OCI-LY3 (cell line): ENCODE data around the gene CCR9.

Experiments used
- H2AFZ ChIP-seq: fragments of 200-600, 300-600 bp; shearing (Covaris generic); 2 replicates; pipeline ENCODE4 v1.6.0; 2014; ENCODE audit warnings: antibody characterized with exemption, low read depth, low read length
- H3K27ac ChIP-seq: fragments of 200-600, 300-600 bp; sonication (generic); 2 replicates; pipeline ENCODE4 v1.5.1; 2014; ENCODE audit warnings: mild to moderate bottlenecking, low read length, moderate library complexity, mixed read lengths
- H3K27me3 ChIP-seq: fragments of 200-600, 300-600 bp; sonication (generic); 2 replicates; pipeline ENCODE4 v1.6.1; 2014; ENCODE audit warnings: low read depth, low read length, mixed read lengths
- H3K36me3 ChIP-seq: fragments of 200-600, 300-600 bp; sonication (generic); replicated peaks from 2 replicates; pipeline ENCODE3; 2014; ENCODE audit warnings: low read depth, low read length, mixed read lengths
- H3K4me1 ChIP-seq: fragments of 300-600, 200-600 bp; sonication (generic); 2 replicates; pipeline ENCODE4 v1.6.1; 2014; ENCODE audit warnings: low read length, mixed read lengths
- H3K4me2 ChIP-seq: fragments of 200-600, 300-600 bp; sonication (generic); 2 replicates; pipeline ENCODE4 v1.6.1; 2014; ENCODE audit warnings: low read length, mixed read lengths
- H3K4me3 ChIP-seq: fragments of 300-600, 200-600 bp; sonication (generic); 2 replicates; pipeline ENCODE4 v1.5.1; 2014; ENCODE audit warnings: antibody characterized with exemption, mild to moderate bottlenecking, low read length, moderate library complexity
- H3K79me2 ChIP-seq: fragments of 300-600, 200-600 bp; shearing (Covaris generic); 2 replicates; pipeline ENCODE4 v1.6.1; 2014; ENCODE audit warnings: mild to moderate bottlenecking, low read length, mixed read lengths
- H3K9ac ChIP-seq: fragments of 300-600, 200-600 bp; shearing (Covaris generic); 2 replicates; pipeline ENCODE4 v1.6.0; 2014; ENCODE audit warnings: mild to moderate bottlenecking, low read length, moderate library complexity
- H3K9me3 ChIP-seq: fragments of 200-600, 300-600 bp; shearing (Covaris generic); 2 replicates; pipeline ENCODE4 v1.6.1; 2014; ENCODE audit warnings: low read length, mixed read lengths; ENCODE audit not compliant: insufficient read depth
- H4K20me1 ChIP-seq: fragments of 200-600, 300-600 bp; sonication (generic); 2 replicates; pipeline ENCODE4 v1.6.1; 2016; ENCODE audit warnings: low read length, mixed read lengths; ENCODE audit not compliant: insufficient read depth
- EZH2phosphoT487 ChIP-seq: fragments of 200-600 bp; shearing (Covaris generic); IDR thresholded peaks from 2 replicates; pipeline ENCODE4 v1.6.1; 2018; ENCODE audit warnings: antibody characterized with exemption, mixed run types, low read depth
- TF ChIP-seq, protein P1 (sequence below): fragments of 200-600, 300-600 bp; sonication (generic); IDR thresholded peaks from 2 replicates; pipeline ENCODE4 v1.5.1; 2014; ENCODE audit warnings: antibody characterized with exemption, low read length, low read depth

CCR9 gene

DNA sequence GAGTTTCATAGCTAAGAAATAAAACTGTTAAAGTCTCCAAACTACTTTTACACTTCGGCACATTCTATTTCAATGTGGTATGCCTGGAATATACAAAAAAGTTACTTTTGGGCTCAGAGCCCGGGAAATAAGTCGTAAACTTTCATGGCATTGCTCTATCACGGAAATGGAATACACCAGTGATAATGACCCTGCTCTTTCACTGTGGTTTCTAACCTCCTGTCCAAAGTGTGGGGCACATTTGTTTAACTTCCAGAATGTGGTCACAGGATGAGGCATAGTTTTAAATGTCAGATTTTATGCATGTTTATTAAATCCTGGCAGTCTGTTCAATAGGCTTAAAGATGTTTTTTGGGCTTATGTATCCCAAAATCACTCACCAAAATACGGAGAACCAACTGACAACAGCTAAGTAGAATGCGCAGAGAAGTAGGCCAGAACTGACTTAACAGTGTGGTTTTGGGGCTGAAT, 62.0 kb downstream of the CCR9 start:
- H3K4me2 ChIP-seq: no peak overlapping the region
- H3K79me2 ChIP-seq: no peaks in the 10 kb centered on the region
- no peaks in the 10 kb centered on the region for H3K27me3 ChIP-seq
- no peaks in the 10 kb centered on the region for H3K9me3 ChIP-seq
- TF ChIP-seq, protein P1, sequence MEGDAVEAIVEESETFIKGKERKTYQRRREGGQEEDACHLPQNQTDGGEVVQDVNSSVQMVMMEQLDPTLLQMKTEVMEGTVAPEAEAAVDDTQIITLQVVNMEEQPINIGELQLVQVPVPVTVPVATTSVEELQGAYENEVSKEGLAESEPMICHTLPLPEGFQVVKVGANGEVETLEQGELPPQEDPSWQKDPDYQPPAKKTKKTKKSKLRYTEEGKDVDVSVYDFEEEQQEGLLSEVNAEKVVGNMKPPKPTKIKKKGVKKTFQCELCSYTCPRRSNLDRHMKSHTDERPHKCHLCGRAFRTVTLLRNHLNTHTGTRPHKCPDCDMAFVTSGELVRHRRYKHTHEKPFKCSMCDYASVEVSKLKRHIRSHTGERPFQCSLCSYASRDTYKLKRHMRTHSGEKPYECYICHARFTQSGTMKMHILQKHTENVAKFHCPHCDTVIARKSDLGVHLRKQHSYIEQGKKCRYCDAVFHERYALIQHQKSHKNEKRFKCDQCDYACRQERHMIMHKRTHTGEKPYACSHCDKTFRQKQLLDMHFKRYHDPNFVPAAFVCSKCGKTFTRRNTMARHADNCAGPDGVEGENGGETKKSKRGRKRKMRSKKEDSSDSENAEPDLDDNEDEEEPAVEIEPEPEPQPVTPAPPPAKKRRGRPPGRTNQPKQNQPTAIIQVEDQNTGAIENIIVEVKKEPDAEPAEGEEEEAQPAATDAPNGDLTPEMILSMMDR: no peak
- no peak for TF ChIP-seq EZH2phosphoT487
- no peak overlapping the region for H3K4me3 ChIP-seq
- no peak overlapping the region for H3K27ac ChIP-seq
- no peak overlapping the region for H2AFZ ChIP-seq
- H3K9ac ChIP-seq: no peak overlapping the region
- peaks cover 66% of the 10 kb centered on the region for H3K36me3 ChIP-seq
- H3K4me1 ChIP-seq: no peaks in the 10 kb centered on the region
- H4K20me1 ChIP-seq: 0 out of 2 replicates have a peak, but pooled peaks cover 3% of the 10 kb centered on the region

DNA sequence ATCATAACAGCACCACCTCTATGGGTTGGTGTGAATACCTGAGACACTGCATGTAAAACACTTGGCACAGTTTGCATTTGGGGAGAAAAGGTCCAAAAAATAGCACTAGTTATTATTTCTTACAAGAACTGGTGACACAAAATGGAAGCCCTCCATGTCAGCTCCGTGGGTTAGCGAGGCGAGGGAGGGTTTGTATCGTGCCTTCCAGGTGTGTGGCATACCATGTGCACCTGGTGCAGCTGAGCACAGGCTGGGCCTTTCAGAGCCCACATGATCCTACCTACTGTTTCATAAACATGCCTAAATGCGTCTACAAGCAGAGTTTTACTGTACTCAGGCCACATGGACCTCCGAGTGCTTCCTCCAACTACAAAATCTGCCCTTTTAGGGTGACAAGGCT, 62.5 kb downstream of the CCR9 start:
- H3K27ac ChIP-seq: no peak overlapping the region
- H3K79me2 ChIP-seq: no peaks in the 10 kb centered on the region
- H3K9ac ChIP-seq: no peak overlapping the region
- no peak overlapping the region for H3K4me3 ChIP-seq
- no peaks in the 10 kb centered on the region for H3K4me1 ChIP-seq
- peaks cover 72% of the 10 kb centered on the region for H3K36me3 ChIP-seq
- no peak for TF ChIP-seq EZH2phosphoT487
- TF ChIP-seq, protein P1: no peak
- 0 out of 2 replicates have a peak, but pooled peaks cover 3% of the 10 kb centered on the region for H4K20me1 ChIP-seq
- no peaks in the 10 kb centered on the region for H3K27me3 ChIP-seq
- no peak overlapping the region for H3K4me2 ChIP-seq
- H3K9me3 ChIP-seq: no peaks in the 10 kb centered on the region
- no peak overlapping the region for H2AFZ ChIP-seq

DNA sequence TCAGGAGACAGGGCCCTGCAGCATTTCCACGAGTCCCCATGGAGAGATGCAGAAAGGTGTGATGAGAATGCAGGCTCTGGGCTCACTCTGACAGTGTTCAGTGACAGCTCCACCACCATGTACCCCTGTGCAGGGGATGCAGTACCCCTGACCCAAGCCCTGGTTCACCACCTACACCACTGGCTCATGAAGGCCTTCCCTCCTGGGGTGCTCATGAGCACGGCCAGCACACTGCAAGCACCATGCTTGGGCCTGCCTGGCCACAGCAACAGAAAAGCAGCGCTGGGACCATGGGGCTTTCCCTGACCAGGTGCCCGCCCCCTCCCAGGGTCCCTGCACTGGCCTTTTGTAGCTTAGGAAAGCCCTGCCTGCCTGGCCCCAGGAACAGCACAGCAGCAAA, 63.1 kb downstream of the CCR9 start:
- Histone ChIP-seq H3K27me3 (no peaks in the 10 kb centered on the region), H3K36me3 (peaks cover 76% of the 10 kb centered on the region), H3K9ac (no peak overlapping the region), H3K4me3 (no peak overlapping the region), H4K20me1 (0 out of 2 replicates have a peak, but pooled peaks cover 3% of the 10 kb centered on the region), H2AFZ (no peak overlapping the region), H3K79me2 (no peaks in the 10 kb centered on the region), H3K4me2 (no peak overlapping the region), H3K9me3 (no peaks in the 10 kb centered on the region), H3K4me1 (no peaks in the 10 kb centered on the region), H3K27ac (no peak overlapping the region)
- TF ChIP-seq, protein P1: no peak
- TF ChIP-seq EZH2phosphoT487: no peak

DNA sequence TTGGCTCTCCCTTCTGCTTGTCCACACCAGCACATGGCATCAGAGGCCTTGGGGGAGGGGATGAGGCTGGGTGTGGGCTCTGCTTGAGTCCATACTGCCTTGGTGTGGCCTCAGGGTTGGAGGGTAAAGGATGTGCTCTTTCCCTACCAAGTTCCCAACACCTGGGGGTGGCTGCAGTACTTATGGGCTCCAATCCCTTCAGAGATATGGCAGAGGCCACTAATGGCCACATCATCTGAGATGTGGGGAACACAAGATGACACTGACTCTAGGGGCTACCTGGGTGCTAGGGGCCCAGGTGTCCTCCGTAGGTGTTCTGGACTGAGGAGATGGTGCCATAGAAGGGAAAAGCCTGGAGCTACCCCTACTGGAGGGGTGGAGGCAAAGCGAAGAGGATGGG, 63.8 kb downstream of the CCR9 start:
- no peak overlapping the region for H2AFZ ChIP-seq
- peaks cover 81% of the 10 kb centered on the region for H3K36me3 ChIP-seq
- H3K9ac ChIP-seq: no peak overlapping the region
- H3K4me2 ChIP-seq: no peak overlapping the region
- no peaks in the 10 kb centered on the region for H3K9me3 ChIP-seq
- H3K4me1 ChIP-seq: no peaks in the 10 kb centered on the region
- H3K4me3 ChIP-seq: no peak overlapping the region
- H3K27me3 ChIP-seq: no peaks in the 10 kb centered on the region
- no peaks in the 10 kb centered on the region for H4K20me1 ChIP-seq
- H3K79me2 ChIP-seq: no peaks in the 10 kb centered on the region
- no peak overlapping the region for H3K27ac ChIP-seq
- TF ChIP-seq, protein P1: no peak
- no peak for TF ChIP-seq EZH2phosphoT487
